CD14-positive monocyte (primary cell): ENCODE results near the gene GJA3. TPM values are rescaled to one million over a fixed set of nuclear protein-coding genes. Genes with fewer than 3 reads are reported as not detected.

Experiments
- DNase-seq, 3 donors: peaks; one replicate each; pipeline ENCODE4 v3.0.0-alpha.2; 2011 to 2022
- H2AFZ ChIP-seq: 2 replicates; pipeline ENCODE4 v1.6.0; 2012; ENCODE audit warnings: mild to moderate bottlenecking, low read depth, low read length, inconsistent platforms; ENCODE audit not compliant: insufficient read depth, poor library complexity, severe bottlenecking
- H3K27ac ChIP-seq, 2 donors: 1 replicate in 1 of 2; 2 replicates in 1 of 2; pipeline ENCODE4 v1.5.1; 2012 to 2013; ENCODE audit warnings: low read length in 2 of 2, control low read depth in 1 of 2, inconsistent platforms in 1 of 2, low read depth in 1 of 2, mild to moderate bottlenecking in 1 of 2
- H3K27me3 ChIP-seq, 2 donors: one replicate each; pipeline versions ENCODE4 v1.6.0 to v1.6.1; 2011 to 2013; ENCODE audit warnings: low read length in 2 of 2; ENCODE audit not compliant: control insufficient read depth in 2 of 2, insufficient read depth in 2 of 2
- H3K36me3 ChIP-seq, 2 donors: replicated peaks in 1 of 2; 1 replicate in 1 of 2; 2 replicates in 1 of 2; pipeline versions ENCODE4 v1.5.1 to v1.6.1; 2012 to 2013; ENCODE audit warnings: low read length in 2 of 2, control low read depth in 1 of 2, inconsistent platforms in 1 of 2, mild to moderate bottlenecking in 1 of 2; ENCODE audit not compliant: insufficient read depth in 2 of 2, control insufficient read depth in 1 of 2
- H3K4me1 ChIP-seq, 2 donors: 1 replicate in 1 of 2; 2 replicates in 1 of 2; pipeline versions ENCODE4 v1.5.1 to v1.6.1; 2012 to 2013; ENCODE audit warnings: low read length in 2 of 2, control low read depth in 1 of 2, inconsistent platforms in 1 of 2, mild to moderate bottlenecking in 1 of 2, moderate library complexity in 1 of 2; ENCODE audit not compliant: insufficient read depth in 2 of 2, control insufficient read depth in 1 of 2
- H3K4me2 ChIP-seq: replicated peaks from 2 replicates; pipeline ENCODE3; 2012; ENCODE audit warnings: low read length, moderate library complexity, mild to moderate bottlenecking; ENCODE audit not compliant: poor library complexity, severe bottlenecking; ENCODE audit errors: extremely low read depth
- H3K4me3 ChIP-seq, 3 experiments: fragments of 200-600 bp in 1 of 3; sonication (generic) in 1 of 3; replicated peaks in 1 of 3; 1 replicate in 2 of 3; 2 replicates in 1 of 3; pipeline ENCODE4 v1.5.1; 2011 to 2013; ENCODE audit warnings: low read length in 3 of 3, mild to moderate bottlenecking in 3 of 3, control low read depth in 2 of 3, low read depth in 2 of 3, inconsistent platforms in 1 of 3, moderate library complexity in 1 of 3
- H3K79me2 ChIP-seq: 2 replicates; pipeline ENCODE4 v1.6.0; 2012; ENCODE audit warnings: mild to moderate bottlenecking, control low read depth, inconsistent platforms, low read length, moderate library complexity; ENCODE audit not compliant: insufficient read depth
- H3K9ac ChIP-seq: 2 replicates; pipeline ENCODE4 v1.6.0; 2017; ENCODE audit warnings: low read length, mild to moderate bottlenecking; ENCODE audit not compliant: insufficient read depth, poor library complexity, severe bottlenecking
- H3K9me3 ChIP-seq, 2 donors: replicated peaks in 1 of 2; 1 replicate in 1 of 2; 2 replicates in 1 of 2; pipeline versions ENCODE4 v1.5.1 to v1.6.1; 2012 to 2013; ENCODE audit warnings: low read length in 2 of 2, control low read depth in 1 of 2; ENCODE audit not compliant: control insufficient read depth in 1 of 2, insufficient read depth in 1 of 2
- H4K20me1 ChIP-seq: 2 replicates; pipeline ENCODE4 v1.6.0; 2012; ENCODE audit warnings: mild to moderate bottlenecking, low read length, control low read depth, moderate library complexity; ENCODE audit not compliant: insufficient read depth
- H3K27ac Mint-ChIP-seq, 7 donors: one replicate each; pipeline ENCODE4 v1.8.0; 2020; ENCODE audit warnings: mild to moderate bottlenecking in 7 of 7, mixed read lengths in 7 of 7, moderate library complexity in 6 of 7, inconsistent platforms in 2 of 7
- H3K27me3 Mint-ChIP-seq, 3 donors: one replicate each; pipeline ENCODE4 v1.8.0; 2021 to 2022; ENCODE audit warnings: low read depth in 3 of 3, mild to moderate bottlenecking in 3 of 3, mixed read lengths in 3 of 3, moderate library complexity in 3 of 3, inconsistent platforms in 1 of 3
- H3K36me3 Mint-ChIP-seq, 2 donors: one replicate each; pipeline ENCODE4 v1.8.0; 2020; ENCODE audit warnings: mixed read lengths in 2 of 2, inconsistent platforms in 1 of 2, mild to moderate bottlenecking in 1 of 2
- H3K4me1 Mint-ChIP-seq: one replicate; pipeline ENCODE4 v1.8.0; 2020; ENCODE audit warnings: mild to moderate bottlenecking, mixed read lengths
- H3K4me3 Mint-ChIP-seq, 2 donors: one replicate each; pipeline ENCODE4 v1.8.0; 2020; ENCODE audit warnings: mild to moderate bottlenecking in 2 of 2, mixed read lengths in 2 of 2, moderate library complexity in 1 of 2
- H3K9me3 Mint-ChIP-seq, 7 donors: one replicate each; pipeline ENCODE4 v1.8.0; 2020 to 2022; ENCODE audit warnings: mixed read lengths in 7 of 7, mild to moderate bottlenecking in 6 of 7, moderate library complexity in 6 of 7, inconsistent platforms in 2 of 7
- CTCF ChIP-seq: fragments of 200-600 bp; IDR thresholded peaks from one replicate; pipeline ENCODE4 v1.8.0; 2022; ENCODE audit warnings: antibody characterized with exemption, mild to moderate bottlenecking
- WGBS: methylation state at CpG from one replicate; pipeline ENCODE4 v1.1.5; 2013; ENCODE audit warnings: missing lambda C conversion rate; ENCODE audit not compliant: insufficient coverage; 5-methylcytosine and 5-hydroxymethylcytosine counted together
- intact Hi-C, 2 donors: fragments of 100-400 bp; cut with micrococcal nuclease; formaldehyde crosslinking; loops; one replicate each; pipeline versions ENCODE4 v1.15.0 to v1.15.1; 2023
- polyA plus RNA-seq, 3 donors: library from polyadenylated mRNA; depleted of rRNA in 1 of 3; unstranded in 2 of 3; stranded (reverse) in 1 of 3; fragments of 300-500 nt in 2 of 3; fragments of >200 nt in 1 of 3; fragmentation: Illumina TruSeq in 2 of 3; gene quantifications; 1 replicate in 2 of 3; 2 replicates in 1 of 3; pipeline ENCODE4 v1.2.3, GENCODE V29; 2012 to 2021

GJA3 gene
- polyA plus RNA-seq, 3 donors = not detected

- Mint-ChIP-seq H3K27ac (peak overlapping the region in 1 of 7 donors; percentile 54), H3K36me3 (no peaks in the 10 kb centered on the region), H3K27me3 (peaks cover 30 to 34% (median 33%) of the 10 kb centered on the region in 3 donors), H3K4me1 (peaks cover 7% of the 10 kb centered on the region), H3K4me3 (no peak overlapping the region), H3K9me3 (peaks cover 0 to 4% (median 0%) of the 10 kb centered on the region in 7 donors)
- Histone ChIP-seq H3K9me3 (no peaks in the 10 kb centered on the region), H3K4me1 (peaks cover 5 to 7% of the 10 kb centered on the region in 2 donors), H4K20me1 (no peaks in the 10 kb centered on the region), H3K27me3 (peaks cover 21 to 51% of the 10 kb centered on the region in 2 donors), H3K4me3 (no peak overlapping the region), H3K4me2 (no peak overlapping the region), H3K9ac (no peak overlapping the region), H3K79me2 (no peaks in the 10 kb centered on the region), H3K36me3 (no peaks in the 10 kb centered on the region), H2AFZ (no peak overlapping the region), H3K27ac (no peak overlapping the region)
- no peak for DNase-seq
- intact Hi-C loops = no loop called here
- TF ChIP-seq CTCF = no peak
- no CpG with 5 or more reads among the region's 8 CpGs for WGBS
These were observed 26.1 kb downstream of the GJA3 start for GRCh38 chr13:20134732-20135131.

GRCh38 chr13:20132052-20132634, 28.7 kb downstream of the GJA3 start:
- H3K27ac Mint-ChIP-seq = no peak overlapping the region
- H3K4me1 ChIP-seq = peaks cover 20 to 25% of the 10 kb centered on the region in 2 donors
- no peak overlapping the region for H3K4me2 ChIP-seq
- H3K27ac ChIP-seq = no peak overlapping the region
- no peak overlapping the region for H2AFZ ChIP-seq
- no peaks in the 10 kb centered on the region for H4K20me1 ChIP-seq
- H3K36me3 ChIP-seq = no peaks in the 10 kb centered on the region
- no peak overlapping the region for H3K4me3 Mint-ChIP-seq
- H3K9ac ChIP-seq = no peak overlapping the region
- H3K36me3 Mint-ChIP-seq = no peaks in the 10 kb centered on the region
- H3K4me1 Mint-ChIP-seq = peaks cover 16% of the 10 kb centered on the region
- peaks cover 0 to 9% (median 0%) of the 10 kb centered on the region in 7 donors for H3K9me3 Mint-ChIP-seq
- 93% methylated on average over 3 of the region's 10 CpGs for WGBS
- no peak overlapping the region for H3K4me3 ChIP-seq
- H3K27me3 Mint-ChIP-seq = peaks cover 16 to 26% (median 19%) of the 10 kb centered on the region in 3 donors
- no peak for TF ChIP-seq CTCF
- intact Hi-C loops = no loop called here
- peaks cover 21 to 46% of the 10 kb centered on the region in 2 donors for H3K27me3 ChIP-seq
- H3K9me3 ChIP-seq = no peaks in the 10 kb centered on the region
- DNase-seq = no peak
- H3K79me2 ChIP-seq = no peaks in the 10 kb centered on the region
